ENCODE results near the gene DCBLD1. TPM values are rescaled to one million over a fixed set of nuclear protein-coding genes. Genes with fewer than 3 reads are reported as not detected.

The DCBLD1 gene
- total RNA-seq, 1 experiment from 2014 or later, result 19.5 TPM

DNA sequence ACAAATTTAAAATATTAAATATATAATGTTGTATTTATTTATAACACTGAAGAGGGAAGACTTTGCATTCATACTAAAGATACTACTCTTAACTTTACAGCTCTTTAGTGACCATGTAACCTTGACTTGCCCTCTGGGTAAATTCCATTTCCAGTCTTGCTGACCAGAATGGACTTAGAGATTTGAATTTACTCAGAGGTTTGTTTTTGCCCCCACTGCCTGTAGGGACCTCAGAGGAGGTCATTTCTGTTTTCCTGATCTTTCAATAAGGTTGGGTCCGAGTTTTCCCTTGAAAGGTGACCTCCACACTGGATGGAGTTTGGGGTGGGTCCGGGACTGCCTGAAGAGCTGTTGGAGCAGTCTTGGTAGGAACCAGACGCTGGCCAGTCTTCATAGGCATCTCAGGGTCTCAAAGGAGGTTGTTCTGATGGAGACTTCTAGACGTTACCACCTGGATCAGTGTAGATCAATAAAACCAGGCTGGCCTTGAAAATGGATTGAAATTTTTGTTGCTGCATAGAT, 26.0 kb downstream of the DCBLD1 start:
- ATAC-seq (no peak), DNase-seq (ENCODE audit: low read depth, low spot score) (no peak)
- ChIA-PET POLR2A (no interaction called here), CTCF (no interaction called here), RAD21 (ENCODE audit: low non-redundant PET in 1 of 2, low total read pairs in 2 of 2, uncharacterized antibody in 2 of 2, unreplicated experiment in 2 of 2) (no interaction called here)
- H3K9ac ChIP-seq (ENCODE audit: low read length), result no peak overlapping the region
- TF ChIP-seq ZNF274 (IDR thresholded peaks at IDR 0.05; ENCODE audit: low read depth, low read length) (no peak), SRF (IDR thresholded peaks at IDR 0.05; ENCODE audit: low read depth) (no peak), EGR1 (IDR thresholded peaks at IDR 0.05; ENCODE audit: low read depth) (no peak), RAD21 (IDR thresholded peaks at IDR 0.05; ENCODE audit: low read depth) (no peak), POLR2A (IDR thresholded peaks at IDR 0.05; ENCODE audit: borderline replicate concordance, extremely low read depth, insufficient read depth, insufficient read length) (no peak), SIN3A (IDR thresholded peaks at IDR 0.05; ENCODE audit: low read depth) (no peak), SP1 (IDR thresholded peaks at IDR 0.05; ENCODE audit: low read depth) (no peak), TCF7L2 (IDR thresholded peaks at IDR 0.05; ENCODE audit: borderline replicate concordance, extremely low read depth, insufficient read depth, insufficient read length) (no peak)
- H3K9me3 ChIP-seq (ENCODE audit: control insufficient read depth in 1 of 2, insufficient read depth in 1 of 2, low read depth in 1 of 2, low read length in 2 of 2), result no peaks in the 10 kb centered on the region
- no peaks in the 10 kb centered on the region for H3K9me2 ChIP-seq (ENCODE audit: insufficient read depth)
- no peak overlapping the region for H3K27ac ChIP-seq (ENCODE audit: low read depth, low read length)
- no peaks in the 10 kb centered on the region for H3K27me3 ChIP-seq (ENCODE audit: insufficient read depth, low read length)
- H3K36me3 ChIP-seq (ENCODE audit: control insufficient read depth in 1 of 2, insufficient read depth in 2 of 2, low read length in 2 of 2), result peaks cover 3 to 14% of the 10 kb centered on the region in 2 experiments; a peak in 2 of 4 replicates
- no peak overlapping the region for H3K4me2 ChIP-seq (ENCODE audit: low read length)
- H2AFZ ChIP-seq (ENCODE audit: low read depth, low read length, poor library complexity, severe bottlenecking), result no peak overlapping the region
- no TSS peak for BruUV-seq (replicated peaks)
- H3K79me2 ChIP-seq (ENCODE audit: insufficient read depth, low read length), result 0 out of 2 replicates have a peak, but pooled peaks cover 4% of the 10 kb centered on the region
- no peaks in the 10 kb centered on the region; a peak in 1 of 4 replicates for H3K4me1 ChIP-seq (ENCODE audit: control insufficient read depth in 1 of 2, insufficient read depth in 2 of 2, low read length in 2 of 2)
- H4K20me1 ChIP-seq (ENCODE audit: insufficient read depth), result no peaks in the 10 kb centered on the region
- no peak overlapping the region for H3K4me3 ChIP-seq (replicated peaks in 1 of 2; ENCODE audit: low read depth in 1 of 2, low read length in 2 of 2)
- intact Hi-C loops (cut with micrococcal nuclease), result no loop called here

DNA sequence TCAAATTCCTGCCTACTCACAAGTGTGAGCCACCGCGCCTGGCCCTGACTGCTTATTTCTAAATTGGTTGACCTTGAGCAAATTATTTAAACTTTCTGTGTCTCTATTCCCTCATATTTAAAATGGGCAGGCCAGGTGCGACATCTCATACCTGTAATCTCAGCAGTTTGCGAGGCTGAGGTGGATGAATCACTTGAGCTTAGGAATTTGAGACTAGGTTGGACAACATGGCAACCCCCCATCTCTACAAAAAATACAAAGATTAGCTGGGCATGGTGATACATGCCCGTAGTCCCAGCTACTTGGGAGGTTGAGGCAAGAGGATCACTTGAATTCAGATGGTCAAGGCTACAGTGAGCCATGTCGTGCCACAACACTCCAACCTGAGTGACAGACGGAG, 26.5 kb downstream of the DCBLD1 start:
- CTCF ChIA-PET, result no interaction called here
- H3K4me1 ChIP-seq (ENCODE audit: control insufficient read depth in 1 of 2, insufficient read depth in 2 of 2, low read length in 2 of 2), result no peaks in the 10 kb centered on the region; a peak in 1 of 4 replicates
- peaks cover 3 to 14% of the 10 kb centered on the region in 2 experiments; a peak in 2 of 4 replicates for H3K36me3 ChIP-seq (ENCODE audit: control insufficient read depth in 1 of 2, insufficient read depth in 2 of 2, low read length in 2 of 2)
- H3K27ac ChIP-seq (ENCODE audit: low read depth, low read length), result no peak overlapping the region
- no peaks in the 10 kb centered on the region for H3K27me3 ChIP-seq (ENCODE audit: insufficient read depth, low read length)
- no peak overlapping the region for H3K9ac ChIP-seq (ENCODE audit: low read length)
- RAD21 ChIA-PET (ENCODE audit: low non-redundant PET in 1 of 2, low total read pairs in 2 of 2, uncharacterized antibody in 2 of 2, unreplicated experiment in 2 of 2), result no interaction called here
- H2AFZ ChIP-seq (ENCODE audit: low read depth, low read length, poor library complexity, severe bottlenecking), result no peak overlapping the region
- ATAC-seq (no peak), DNase-seq (ENCODE audit: low read depth, low spot score) (no peak)
- intact Hi-C loops (cut with micrococcal nuclease), result no loop called here
- H3K9me2 ChIP-seq (ENCODE audit: insufficient read depth), result no peaks in the 10 kb centered on the region
- POLR2A ChIA-PET, result no interaction called here
- H3K79me2 ChIP-seq (ENCODE audit: insufficient read depth, low read length), result 0 out of 2 replicates have a peak, but pooled peaks cover 2% of the 10 kb centered on the region
- no TSS peak for BruUV-seq (replicated peaks)
- H3K4me2 ChIP-seq (ENCODE audit: low read length), result no peak overlapping the region
- no peak overlapping the region for H3K4me3 ChIP-seq (replicated peaks in 1 of 2; ENCODE audit: low read depth in 1 of 2, low read length in 2 of 2)
- H3K9me3 ChIP-seq (ENCODE audit: control insufficient read depth in 1 of 2, insufficient read depth in 1 of 2, low read depth in 1 of 2, low read length in 2 of 2), result no peaks in the 10 kb centered on the region
- H4K20me1 ChIP-seq (ENCODE audit: insufficient read depth), result no peaks in the 10 kb centered on the region
- no peak for TF ChIP-seq SP1 (IDR thresholded peaks at IDR 0.05; ENCODE audit: low read depth)
- TF ChIP-seq CBX3 (IDR thresholded peaks at IDR 0.05; ENCODE audit: low read depth), result no peak
- TF ChIP-seq EZH2phosphoT487 (IDR thresholded peaks at IDR 0.05; ENCODE audit: borderline replicate concordance), result no peak
- TF ChIP-seq, protein P1, sequence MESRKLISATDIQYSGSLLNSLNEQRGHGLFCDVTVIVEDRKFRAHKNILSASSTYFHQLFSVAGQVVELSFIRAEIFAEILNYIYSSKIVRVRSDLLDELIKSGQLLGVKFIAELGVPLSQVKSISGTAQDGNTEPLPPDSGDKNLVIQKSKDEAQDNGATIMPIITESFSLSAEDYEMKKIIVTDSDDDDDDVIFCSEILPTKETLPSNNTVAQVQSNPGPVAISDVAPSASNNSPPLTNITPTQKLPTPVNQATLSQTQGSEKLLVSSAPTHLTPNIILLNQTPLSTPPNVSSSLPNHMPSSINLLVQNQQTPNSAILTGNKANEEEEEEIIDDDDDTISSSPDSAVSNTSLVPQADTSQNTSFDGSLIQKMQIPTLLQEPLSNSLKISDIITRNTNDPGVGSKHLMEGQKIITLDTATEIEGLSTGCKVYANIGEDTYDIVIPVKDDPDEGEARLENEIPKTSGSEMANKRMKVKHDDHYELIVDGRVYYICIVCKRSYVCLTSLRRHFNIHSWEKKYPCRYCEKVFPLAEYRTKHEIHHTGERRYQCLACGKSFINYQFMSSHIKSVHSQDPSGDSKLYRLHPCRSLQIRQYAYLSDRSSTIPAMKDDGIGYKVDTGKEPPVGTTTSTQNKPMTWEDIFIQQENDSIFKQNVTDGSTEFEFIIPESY (IDR thresholded peaks at IDR 0.05; ENCODE audit: extremely low read depth, insufficient replicate concordance, low read length), result no peak
- no peak for TF ChIP-seq EZH2 (IDR thresholded peaks at IDR 0.05)
- no peak for TF ChIP-seq ZFX (IDR thresholded peaks at IDR 0.05)
- TF ChIP-seq POLR2A (IDR thresholded peaks at IDR 0.05; ENCODE audit: borderline replicate concordance, extremely low read depth, insufficient read depth, insufficient read length), result no peak
- TF ChIP-seq TCF7L2 (IDR thresholded peaks at IDR 0.05; ENCODE audit: borderline replicate concordance, extremely low read depth, insufficient read depth, insufficient read length), result no peak
- no peak for TF ChIP-seq POLR2AphosphoS5 (IDR thresholded peaks at IDR 0.05; ENCODE audit: low read depth, low read length)
- no peak for TF ChIP-seq FOSL1 (IDR thresholded peaks at IDR 0.05; ENCODE audit: low read depth)
- no peak for TF ChIP-seq SRF (IDR thresholded peaks at IDR 0.05; ENCODE audit: low read depth)
- TF ChIP-seq ZNF274 (IDR thresholded peaks at IDR 0.05; ENCODE audit: low read depth, low read length), result no peak
- no peak for TF ChIP-seq YY1 (IDR thresholded peaks at IDR 0.05; ENCODE audit: extremely low read depth, insufficient replicate concordance, low read depth, low read length)
- TF ChIP-seq, protein P2, sequence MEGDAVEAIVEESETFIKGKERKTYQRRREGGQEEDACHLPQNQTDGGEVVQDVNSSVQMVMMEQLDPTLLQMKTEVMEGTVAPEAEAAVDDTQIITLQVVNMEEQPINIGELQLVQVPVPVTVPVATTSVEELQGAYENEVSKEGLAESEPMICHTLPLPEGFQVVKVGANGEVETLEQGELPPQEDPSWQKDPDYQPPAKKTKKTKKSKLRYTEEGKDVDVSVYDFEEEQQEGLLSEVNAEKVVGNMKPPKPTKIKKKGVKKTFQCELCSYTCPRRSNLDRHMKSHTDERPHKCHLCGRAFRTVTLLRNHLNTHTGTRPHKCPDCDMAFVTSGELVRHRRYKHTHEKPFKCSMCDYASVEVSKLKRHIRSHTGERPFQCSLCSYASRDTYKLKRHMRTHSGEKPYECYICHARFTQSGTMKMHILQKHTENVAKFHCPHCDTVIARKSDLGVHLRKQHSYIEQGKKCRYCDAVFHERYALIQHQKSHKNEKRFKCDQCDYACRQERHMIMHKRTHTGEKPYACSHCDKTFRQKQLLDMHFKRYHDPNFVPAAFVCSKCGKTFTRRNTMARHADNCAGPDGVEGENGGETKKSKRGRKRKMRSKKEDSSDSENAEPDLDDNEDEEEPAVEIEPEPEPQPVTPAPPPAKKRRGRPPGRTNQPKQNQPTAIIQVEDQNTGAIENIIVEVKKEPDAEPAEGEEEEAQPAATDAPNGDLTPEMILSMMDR (IDR thresholded peaks at IDR 0.05 in 2 of 3, conservative IDR thresholded peaks at IDR 0.05 in 1 of 3; ENCODE audit: borderline replicate concordance in 1 of 3, insufficient read depth in 1 of 3, low read depth in 2 of 3, low read length in 2 of 3), result no peak
- TF ChIP-seq CEBPB (IDR thresholded peaks at IDR 0.05; ENCODE audit: low read depth), result no peak
